LNCaP clone FGC (cell line): ENCODE results near the gene RGS9.
"Not testable (repeated sequence)": the region's sequence is repeated elsewhere in the genome, so short reads cannot be mapped to it uniquely, and the experiment has no call there.

Experiments used
- DNase-seq: peaks from one replicate; pipeline ENCODE4 v3.0.0-alpha.2; 2011; ENCODE audit warnings: low read depth
- H3K4me3 ChIP-seq: 2 replicates; pipeline ENCODE4 v1.5.1; 2011; ENCODE audit warnings: mild to moderate bottlenecking, low read depth, low read length, control low read depth
- TF ChIP-seq, protein P1 (sequence below): IDR thresholded peaks from 2 replicates; pipeline ENCODE4 v1.5.1; 2012; ENCODE audit warnings: mild to moderate bottlenecking; ENCODE audit not compliant: control insufficient read depth, insufficient read depth; ENCODE audit errors: extremely low read depth

RGS9 gene

DNA sequence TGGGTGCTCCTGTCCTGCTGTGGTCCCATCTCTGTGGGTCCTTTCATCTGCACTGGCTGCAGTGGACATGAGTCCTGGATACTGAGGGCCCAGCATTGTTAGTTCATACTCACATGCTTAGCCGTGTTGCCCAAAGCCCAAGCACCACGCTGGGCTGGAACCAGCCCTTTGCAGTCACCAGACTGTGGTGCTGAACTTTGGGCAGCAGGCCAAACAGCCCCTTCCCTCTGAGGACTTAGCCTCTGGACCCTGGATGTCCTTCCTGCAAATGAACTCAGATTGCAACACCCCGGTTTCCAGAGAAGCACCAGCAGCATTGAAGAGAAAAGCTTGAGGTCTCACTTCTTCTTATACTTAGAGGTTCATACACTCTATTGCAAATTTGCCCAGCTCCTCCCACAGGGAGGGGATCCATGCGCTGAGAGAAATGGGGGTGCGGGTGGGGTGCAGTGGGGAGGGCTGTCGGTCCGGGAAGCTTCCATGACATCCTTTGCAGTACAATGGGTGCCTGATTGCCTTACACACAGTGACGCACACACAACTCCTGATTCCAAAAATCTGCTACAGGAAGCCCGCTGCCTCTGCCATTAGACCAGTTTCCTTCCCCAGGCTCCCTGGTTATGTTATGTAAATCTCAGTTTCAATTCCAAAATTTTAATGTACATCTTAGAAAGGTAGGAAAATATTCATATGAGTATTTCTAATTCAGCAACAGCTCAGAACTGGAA lies 65.8 kb downstream of the RGS9 start:
- H3K4me3 ChIP-seq = no peak overlapping the region
- DNase-seq = no peak
- TF ChIP-seq, protein P1, sequence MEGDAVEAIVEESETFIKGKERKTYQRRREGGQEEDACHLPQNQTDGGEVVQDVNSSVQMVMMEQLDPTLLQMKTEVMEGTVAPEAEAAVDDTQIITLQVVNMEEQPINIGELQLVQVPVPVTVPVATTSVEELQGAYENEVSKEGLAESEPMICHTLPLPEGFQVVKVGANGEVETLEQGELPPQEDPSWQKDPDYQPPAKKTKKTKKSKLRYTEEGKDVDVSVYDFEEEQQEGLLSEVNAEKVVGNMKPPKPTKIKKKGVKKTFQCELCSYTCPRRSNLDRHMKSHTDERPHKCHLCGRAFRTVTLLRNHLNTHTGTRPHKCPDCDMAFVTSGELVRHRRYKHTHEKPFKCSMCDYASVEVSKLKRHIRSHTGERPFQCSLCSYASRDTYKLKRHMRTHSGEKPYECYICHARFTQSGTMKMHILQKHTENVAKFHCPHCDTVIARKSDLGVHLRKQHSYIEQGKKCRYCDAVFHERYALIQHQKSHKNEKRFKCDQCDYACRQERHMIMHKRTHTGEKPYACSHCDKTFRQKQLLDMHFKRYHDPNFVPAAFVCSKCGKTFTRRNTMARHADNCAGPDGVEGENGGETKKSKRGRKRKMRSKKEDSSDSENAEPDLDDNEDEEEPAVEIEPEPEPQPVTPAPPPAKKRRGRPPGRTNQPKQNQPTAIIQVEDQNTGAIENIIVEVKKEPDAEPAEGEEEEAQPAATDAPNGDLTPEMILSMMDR = no peak

DNA sequence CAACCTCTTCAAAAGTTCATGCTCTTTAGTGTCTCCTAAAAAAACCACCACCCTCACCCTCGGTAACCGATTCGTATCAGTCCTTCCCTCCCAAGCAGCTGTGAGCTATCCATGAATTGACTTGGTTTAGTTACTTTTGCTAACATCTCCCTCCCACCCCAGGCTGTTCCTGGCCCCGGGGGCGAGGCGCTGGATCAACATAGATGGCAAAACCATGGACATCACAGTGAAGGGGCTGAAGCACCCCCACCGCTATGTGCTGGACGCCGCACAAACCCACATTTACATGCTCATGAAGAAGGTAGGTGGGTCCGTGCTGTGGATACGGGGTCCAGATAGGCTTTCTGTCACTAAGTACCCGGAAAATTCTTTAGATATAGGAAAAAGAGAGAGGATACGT lies 66.8 kb downstream of the RGS9 start:
- H3K4me3 ChIP-seq = no peak overlapping the region
- DNase-seq = no peak
- TF ChIP-seq, protein P1 = no peak

DNA sequence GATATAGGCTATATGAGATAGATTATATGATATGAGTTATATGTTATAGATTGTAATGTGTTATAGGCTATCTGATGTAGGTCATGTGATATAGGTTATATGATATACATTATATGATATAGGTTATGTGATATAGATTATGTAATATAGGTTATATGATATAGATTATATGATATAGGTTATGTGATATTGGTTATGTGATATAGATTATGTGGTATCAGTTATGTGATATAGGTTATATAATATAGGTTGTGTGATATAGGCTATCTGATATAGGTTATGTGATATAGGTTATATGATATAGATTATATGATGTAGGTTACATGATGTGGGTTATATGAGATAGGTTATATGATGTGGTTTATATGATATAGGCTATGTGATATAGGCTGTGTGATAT lies 68.5 kb downstream of the RGS9 start:
- no peak for DNase-seq
- no peak overlapping the region for H3K4me3 ChIP-seq
- TF ChIP-seq, protein P1 = no peak

DNA sequence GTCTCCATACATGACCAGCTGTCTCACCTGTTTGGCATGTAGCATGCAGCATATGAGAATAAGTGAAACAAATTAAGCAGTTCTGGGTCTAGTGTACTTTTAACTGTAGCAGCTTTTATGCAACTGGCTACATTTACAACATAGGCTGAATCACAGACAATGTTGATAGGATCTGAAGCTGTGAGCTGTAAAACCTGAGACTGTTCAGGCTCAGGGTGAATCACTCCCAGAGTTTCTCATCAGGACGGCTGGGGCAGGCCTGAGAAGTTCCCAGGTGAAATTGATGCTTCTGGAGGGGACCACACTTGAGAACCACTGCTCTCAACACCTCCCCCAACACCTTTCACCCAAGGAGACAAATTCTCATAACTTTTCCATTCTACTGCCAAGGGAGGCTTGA lies 70.3 kb downstream of the RGS9 start:
- H3K4me3 ChIP-seq, DNase-seq: not testable (repeated sequence)

DNA sequence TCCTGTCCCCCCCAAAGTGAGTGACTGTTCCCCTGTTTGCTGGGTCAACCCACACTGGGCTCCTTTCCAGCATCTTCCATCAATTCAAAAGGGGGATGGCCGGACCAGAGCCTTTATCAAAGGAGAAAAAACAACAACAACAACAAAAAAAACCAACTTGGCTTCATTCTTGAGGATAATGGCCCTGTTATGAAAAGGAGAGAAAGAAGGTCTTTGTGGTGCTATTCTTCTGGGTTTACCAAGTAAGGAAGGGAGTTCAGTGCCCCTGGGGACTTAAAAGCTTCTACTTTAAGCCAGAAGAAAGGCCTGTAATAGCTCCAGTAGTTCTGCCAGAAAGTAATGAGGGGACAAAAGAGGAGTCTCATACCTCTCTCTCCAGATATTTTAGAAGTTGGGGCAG lies 71.5 kb downstream of the RGS9 start:
- H3K4me3 ChIP-seq = no peak overlapping the region
- no peak for DNase-seq
- TF ChIP-seq, protein P1 = no peak

DNA sequence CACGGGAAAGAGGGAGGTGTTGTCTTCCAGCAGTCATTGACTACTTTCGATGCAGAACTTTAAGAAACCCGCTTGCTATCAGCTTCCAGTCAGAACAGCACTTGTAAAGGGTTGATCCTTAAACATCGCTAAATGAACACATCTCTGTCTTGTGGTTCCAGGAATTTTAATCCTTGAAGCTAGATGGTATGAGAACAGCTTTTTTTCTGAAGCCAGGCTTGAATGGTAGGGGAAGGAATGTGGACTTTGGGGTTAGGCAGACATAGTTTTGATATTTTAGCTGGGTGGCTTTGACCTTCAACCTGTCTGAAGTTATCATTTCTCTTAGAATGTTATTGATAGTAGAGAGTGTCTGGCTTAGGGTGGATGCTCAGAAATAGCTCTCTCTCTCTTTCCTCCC lies 81.1 kb downstream of the RGS9 start:
- DNase-seq = no peak
- TF ChIP-seq, protein P1 = no peak
- no peak overlapping the region for H3K4me3 ChIP-seq

DNA sequence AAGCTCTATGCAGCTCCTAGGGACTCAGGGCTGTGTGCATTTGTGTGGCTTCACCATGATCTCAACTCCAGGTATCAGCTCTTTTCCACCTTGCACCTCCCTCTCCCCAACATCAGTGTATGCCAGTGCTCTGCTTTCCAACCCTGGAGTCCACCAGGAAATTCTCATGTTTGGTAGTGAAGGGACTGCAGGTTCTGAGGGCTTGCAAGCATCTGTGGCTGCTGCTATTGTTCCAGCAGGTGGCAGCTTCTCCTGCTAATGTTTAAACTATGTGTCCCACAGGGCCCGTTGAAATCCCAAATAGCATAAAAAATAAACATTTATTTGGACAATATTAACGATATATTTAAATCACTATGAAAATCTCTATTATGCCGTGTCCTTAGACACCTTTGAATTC lies 82.0 kb downstream of the RGS9 start:
- TF ChIP-seq, protein P1 = peak; percentile 32
- no peak overlapping the region for H3K4me3 ChIP-seq
- no peak for DNase-seq
